ENCODE data around the gene RPA1.
A peak's percentile ranks its signal among the peaks of the same experiment; 100 is the strongest.
"Not testable (repeated sequence)": the region's sequence is repeated elsewhere in the genome, so short reads cannot be mapped to it uniquely, and the experiment has no call there.

The RPA1 gene

GRCh38 chr17:1829592-1830257 lies at the start of gene RPA1, which contains the start of gene SMYD4:
Gene RPA1 (plus strand): TSS chr17:1830005. CDS start chr17:1830094, 89 bp downstream.
Gene SMYD4 (minus strand): TSS chr17:1829902. CDS start chr17:1827994, 1,908 bp downstream.
- peak; percentile 89 for DNase-seq

DNA sequence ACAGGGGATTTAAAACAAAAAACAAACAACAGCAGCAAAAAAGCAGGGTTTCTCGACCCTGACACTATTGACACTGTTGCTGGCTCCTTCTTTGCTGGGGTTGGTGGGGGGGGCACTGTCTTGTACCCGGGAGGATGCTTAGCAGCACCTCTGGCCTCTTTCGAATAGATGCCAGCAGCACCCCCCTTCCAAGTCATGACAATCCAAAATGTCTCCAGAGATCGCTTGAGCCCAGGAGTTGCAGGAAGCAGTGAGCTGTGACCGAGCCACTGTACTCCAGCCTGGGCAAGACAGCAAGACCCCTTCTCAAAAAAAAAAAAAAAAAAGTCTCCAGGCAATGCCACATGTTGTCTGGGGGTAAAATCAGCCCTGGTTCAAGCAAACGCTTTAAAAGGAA lies 47.6 kb upstream of the RPA1 start:
- no peak for DNase-seq

- no peak for DNase-seq
These were observed 46.5 kb upstream of the RPA1 start for GRCh38 chr17:1783271-1783670.

DNA sequence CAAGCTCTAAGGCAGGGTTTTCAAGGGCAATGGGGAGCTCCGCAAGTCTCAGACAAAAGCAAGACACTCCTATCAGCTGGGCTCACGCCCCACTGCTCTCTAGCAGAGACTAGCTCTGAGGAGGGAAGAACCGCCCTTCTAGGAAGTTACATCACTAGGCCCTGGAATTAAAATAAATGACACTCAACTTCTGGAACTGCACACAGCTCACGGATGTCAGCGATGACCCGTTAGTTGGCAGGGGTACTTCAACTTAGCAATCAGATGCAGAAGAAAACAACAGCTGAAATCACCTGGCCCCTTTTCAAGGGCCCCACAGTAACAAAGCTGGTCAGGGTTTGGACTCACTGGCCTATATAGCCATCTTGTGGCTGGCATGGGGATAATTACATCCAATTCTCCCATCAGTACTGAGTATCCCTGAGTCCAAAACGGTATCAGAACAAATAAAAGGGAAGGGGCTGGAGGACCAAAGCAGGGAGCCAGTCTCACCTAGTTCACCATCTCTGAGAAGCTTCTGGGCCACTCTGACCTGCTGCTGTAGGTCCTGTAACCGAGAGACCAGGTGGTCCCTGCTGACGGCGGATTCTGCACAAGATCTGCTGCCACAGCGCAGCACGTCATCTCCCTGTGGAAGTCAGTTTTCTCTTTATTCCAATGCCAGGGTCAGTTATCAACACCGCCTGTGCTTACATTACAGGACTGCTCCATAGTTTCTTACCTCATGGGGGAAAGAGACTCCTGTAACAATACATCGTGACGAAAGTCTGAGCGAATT lies 45.8 kb upstream of the RPA1 start:
- DNase-seq = peak; percentile 30

DNA sequence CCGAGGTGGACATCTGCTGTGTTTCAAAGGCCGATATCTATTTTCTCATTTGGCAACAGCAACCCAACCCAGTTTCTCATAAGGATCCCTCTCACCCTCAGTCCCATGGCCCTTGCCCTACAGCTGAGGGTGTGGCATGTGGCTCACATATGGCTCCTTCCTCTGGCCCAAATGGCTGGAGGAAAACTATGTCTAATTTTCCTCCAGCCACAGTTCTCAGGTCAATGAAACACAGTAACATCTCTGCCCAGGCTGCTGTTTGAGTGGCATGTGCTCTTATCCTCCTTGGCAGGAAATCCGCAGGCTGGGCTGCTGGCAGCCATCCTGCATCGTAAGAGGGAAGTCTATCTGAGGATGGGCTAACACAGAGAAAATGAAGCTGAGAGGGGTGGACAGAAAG lies 43.9 kb upstream of the RPA1 start:
- DNase-seq = no peak

DNA sequence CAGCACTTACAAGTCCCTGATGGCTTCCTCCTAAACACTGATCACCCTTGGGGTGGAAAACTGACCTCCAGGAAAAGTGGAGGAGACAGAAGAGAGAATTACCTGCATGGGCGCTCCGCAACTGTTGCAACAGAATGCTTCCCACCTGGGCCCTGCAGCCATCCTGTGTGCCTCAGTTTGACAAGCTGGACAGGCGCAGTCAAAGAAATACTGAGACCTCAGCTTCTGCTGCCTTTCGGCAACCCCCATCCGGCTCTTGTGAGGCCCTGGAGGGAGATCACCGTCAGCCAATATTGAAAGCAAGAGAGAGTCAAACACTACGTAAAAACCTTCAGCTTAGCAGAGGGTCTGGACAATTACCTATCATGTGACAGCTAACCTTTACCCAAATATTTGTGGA lies 43.1 kb upstream of the RPA1 start:
- DNase-seq = no peak

DNA sequence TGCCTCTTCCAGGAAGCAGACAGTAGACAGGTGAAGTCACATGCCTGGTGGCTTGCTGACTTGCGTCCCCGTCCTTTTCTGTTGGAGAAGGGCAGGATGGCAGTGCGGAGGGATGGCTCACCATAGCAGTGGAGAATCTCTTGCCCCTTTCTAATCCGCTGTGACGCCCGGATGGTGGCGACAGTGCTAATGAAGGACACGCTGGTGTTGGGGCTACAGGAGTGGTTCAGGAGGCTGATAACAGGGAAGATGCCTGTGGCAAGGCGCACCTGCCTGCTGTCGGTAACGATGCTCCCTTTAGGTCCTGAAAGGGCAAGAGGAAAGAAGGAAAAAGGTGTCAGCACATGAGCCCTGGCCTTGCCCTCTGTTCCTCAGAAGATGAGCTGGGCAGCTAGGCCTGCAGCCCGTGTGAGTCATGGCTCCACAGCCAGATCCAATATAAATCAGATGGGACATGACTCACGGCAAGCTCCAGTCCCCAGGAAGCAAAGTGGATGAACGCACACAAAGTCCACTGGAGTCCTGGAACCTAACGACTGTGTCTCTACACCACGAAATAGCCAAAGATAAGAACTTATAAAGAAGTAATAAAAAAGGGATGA lies 42.4 kb upstream of the RPA1 start:
- no peak for DNase-seq

DNA sequence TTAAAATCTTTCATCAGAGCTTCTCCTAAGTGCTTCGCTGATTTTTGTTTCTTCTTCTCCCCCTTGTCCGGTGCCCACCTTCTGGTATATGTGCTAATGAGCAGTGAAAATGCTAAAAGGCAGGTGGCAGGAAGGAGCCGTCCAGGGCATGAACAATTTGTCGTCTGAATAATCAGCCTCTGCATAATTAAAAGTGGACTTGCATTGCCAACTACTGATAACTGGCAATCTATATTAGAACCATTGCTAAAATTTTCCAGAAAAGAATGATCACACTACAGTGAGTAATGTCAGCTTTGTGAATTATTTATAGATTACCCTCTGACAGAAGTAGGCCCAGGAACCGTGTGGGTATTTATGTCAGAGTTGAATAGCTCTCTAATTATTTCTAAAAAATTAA lies 39.9 kb upstream of the RPA1 start:
- DNase-seq = no peak

DNA sequence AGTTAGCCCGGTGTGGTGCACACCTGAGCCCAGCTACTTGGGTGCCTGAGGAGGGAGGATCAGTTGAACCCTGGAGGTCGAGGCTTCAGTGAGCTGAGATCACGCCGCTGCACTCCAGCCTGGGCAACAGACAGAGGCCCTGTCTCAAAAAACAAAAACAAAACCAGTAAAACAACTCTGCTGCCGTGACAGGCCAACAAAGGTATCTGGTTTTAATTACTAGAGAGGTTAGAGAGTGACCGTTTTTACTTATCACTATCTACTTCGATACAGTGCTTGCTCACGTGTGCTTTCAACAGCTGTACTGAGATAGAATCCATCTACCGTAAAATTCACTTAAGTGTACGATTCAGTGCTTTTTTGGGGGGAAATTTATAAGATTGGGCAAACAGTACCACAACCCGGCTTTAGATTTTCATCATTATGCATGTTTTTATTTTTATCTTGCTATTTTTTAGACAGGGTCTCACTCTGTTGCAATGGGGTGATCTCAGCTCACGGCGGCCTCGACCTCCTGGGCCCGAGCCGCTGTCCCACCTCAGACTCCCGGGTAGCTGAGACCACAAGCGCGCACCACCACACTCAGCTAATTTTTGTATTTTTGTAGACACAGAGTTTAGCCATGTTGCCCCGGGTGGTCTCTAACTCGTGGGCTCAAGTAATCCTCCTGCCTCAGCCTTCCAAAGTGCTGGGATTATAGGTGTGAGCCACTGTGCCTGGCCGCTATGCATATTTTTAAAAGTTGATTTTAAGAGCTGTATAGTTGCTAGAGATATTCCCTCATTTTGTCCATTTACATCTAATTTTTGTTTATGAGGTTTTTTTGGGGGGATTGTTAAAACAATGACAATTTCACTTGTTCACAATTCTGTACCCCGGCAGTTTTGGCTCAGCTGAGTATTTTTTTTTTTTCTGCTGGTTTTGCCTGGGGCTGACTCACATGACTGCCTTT lies 37.0 kb upstream of the RPA1 start:
- DNase-seq = no peak

GRCh38 chr17:1793447-1793806 lies 36.4 kb upstream of the RPA1 start:
- DNase-seq = peak; percentile 75

DNA sequence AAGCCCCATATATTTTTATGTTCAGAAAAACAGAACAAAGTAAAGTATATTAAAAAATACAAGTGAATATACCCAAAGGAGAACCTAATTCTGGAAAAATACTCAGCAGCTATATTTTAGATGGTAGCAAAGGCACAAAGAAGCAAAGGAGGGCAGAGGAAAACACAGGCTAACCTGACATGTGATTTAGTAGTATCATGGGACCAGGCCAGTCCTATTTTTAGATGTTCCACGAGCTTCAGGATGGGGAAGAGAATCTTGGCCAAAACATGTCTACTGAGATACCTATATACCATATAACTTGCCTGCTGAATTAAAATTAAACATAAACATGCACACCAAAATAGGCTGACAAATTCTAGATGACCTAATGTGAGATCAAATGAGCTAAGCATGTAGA lies 33.0 kb upstream of the RPA1 start:
- DNase-seq = no peak

DNA sequence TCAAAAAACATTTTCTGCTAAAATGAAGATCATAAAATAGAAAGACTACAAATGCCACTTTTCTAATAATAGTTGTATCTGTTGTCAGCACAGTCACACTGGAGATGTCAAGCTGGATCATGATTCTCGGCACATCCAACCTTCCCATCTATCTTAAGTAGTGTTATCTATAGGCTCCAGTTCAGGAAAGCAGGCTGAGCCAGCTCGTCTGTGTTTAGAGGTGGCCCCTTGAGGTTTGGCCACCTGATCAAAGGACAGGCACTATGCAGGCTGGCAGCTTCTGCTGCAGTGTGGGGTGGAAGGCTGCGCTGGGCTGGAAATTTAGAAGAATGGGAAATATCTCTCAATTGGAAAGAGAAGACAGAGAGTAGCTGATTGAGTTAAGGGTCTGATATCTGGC lies 32.5 kb upstream of the RPA1 start:
- no peak for DNase-seq

DNA sequence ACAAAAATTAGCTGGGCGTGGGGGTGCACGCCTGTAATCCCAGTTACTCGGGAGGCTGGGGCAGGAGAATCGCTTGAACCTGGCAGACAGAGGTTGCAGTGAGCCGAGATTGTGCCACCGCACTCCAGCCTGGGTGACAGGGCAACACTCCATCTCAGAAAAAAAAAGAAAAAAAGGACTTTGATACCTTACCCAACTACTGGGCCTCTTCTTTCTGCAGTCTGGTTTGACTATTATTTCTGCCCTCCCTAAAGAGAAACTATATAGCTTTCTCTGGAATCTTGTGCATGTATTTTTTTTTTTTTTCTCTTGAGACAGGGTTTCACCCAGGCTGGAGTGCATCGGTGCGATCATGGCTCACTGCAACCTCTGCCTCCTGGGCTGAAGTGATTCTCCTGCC lies 32.0 kb upstream of the RPA1 start:
- not testable (repeated sequence) for DNase-seq

GRCh38 chr17:1800240-1800639 lies 29.6 kb upstream of the RPA1 start:
- no peak for DNase-seq

GRCh38 chr17:1800712-1801111 lies 29.1 kb upstream of the RPA1 start:
- DNase-seq = no peak

DNA sequence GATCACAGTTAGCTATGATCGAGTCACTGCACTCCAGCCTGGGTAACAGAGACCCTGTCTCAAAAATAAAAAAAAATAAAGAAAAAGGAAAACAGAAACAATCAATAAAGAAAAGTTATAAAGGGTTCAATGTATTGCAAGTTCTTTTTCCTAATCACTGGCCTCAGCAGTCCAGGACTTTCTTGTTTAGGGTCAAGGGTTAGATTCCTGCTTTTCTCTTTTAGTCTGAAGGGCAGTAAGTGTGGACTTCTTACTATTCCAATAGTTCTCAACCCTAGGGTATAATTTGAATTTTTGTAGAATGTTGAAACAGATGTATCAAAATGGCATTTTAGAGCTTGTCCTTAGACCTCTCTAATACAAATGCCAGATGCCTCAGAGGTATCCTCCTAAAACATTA lies 27.4 kb upstream of the RPA1 start:
- no peak for DNase-seq

DNA sequence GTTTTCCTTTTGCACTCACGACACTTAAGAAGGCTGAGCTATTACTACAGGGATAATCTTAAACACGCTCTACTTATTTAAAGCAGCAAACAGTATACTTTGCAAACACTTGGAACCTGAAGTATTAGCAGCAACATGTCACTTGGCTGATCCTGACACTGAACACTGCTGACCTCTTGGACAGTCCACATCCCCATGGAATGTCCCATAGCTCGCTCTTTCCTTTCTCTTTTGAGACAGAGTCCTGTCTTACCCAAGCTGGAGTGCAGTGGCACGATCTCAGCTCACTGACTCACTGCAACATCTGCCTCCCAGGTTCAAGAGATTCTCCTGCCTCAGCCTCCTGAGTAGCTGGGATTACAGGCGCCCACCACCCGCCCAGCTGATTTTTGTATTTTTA lies 26.5 kb upstream of the RPA1 start:
- no peak for DNase-seq

GRCh38 chr17:1807890-1808289 lies 21.9 kb upstream of the RPA1 start:
- no peak for DNase-seq

DNA sequence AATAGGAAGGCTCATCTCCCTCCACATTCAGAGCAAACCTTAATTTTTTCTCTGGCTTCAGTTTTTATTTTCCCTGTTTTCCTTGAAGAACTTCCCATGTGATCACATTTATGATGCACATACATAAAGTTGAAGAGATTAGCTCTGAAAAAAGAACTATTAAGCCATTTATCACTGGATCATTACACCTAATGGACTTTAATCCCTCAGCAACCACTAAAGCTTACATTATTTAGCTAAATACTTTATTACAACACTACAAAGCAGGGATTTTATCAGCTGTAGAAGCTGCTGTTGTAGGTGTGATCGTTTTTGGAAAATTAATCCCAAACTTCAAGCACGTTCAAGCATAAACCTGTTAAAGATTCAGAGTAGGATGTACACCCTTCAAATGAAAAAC lies 21.2 kb upstream of the RPA1 start:
- no peak for DNase-seq

GRCh38 chr17:1809815-1810214 lies 20.0 kb upstream of the RPA1 start:
- DNase-seq = not testable (repeated sequence)

DNA sequence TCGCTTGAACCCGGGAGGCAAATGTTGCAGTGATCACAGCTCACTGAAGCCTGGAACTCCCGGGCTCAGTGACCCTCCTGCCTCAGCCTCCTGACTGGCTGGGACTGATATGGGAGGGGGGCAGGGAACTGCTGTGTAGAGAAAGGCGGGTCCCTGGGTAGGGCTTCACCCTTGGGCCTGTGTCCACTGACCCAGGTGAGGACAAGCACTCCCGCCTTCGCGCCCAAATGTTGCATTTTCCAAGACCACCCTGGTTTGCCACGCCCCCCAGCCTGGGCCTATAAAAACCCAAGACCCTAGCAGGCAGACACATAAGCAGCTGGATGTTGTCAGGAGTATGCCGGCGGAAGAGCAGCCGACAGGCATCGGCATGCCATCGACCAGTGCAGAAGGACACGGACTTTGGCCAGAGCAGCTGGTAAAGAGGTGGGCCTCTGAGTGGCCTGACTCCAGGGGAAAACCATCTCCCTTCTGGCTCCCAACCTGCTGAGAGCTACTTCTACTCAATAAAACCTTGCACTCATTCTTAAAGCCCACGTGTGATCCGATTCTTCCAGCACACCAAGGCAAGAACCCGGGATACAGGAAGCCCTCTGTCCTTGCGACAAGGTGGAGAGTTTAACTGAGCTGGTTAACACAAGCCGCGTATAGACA lies 19.2 kb upstream of the RPA1 start:
- DNase-seq = no peak

GRCh38 chr17:1813088-1813487 lies 16.7 kb upstream of the RPA1 start:
- no peak for DNase-seq

Data from NCI-H69 (cell line).